Measurements from ENCODE around the gene ZNF580. TPM values are rescaled to one million over a fixed set of nuclear protein-coding genes. Genes with fewer than 3 reads are reported as not detected.

The ZNF580 gene
- total RNA-seq, 1 experiment from 2014 or later = 32.0 TPM

GRCh38 chr19:55613930-55614710 is 26.7 kb upstream of the ZNF580 start:
- Mint-ChIP-seq H3K9me3 (no peaks in the 10 kb centered on the region), H3K4me3 (no peak overlapping the region), H3K36me3 (peaks cover 18% of the 10 kb centered on the region), H3K27ac (no peak overlapping the region), H3K4me1 (0 out of 2 replicates have a peak, but pooled peaks cover 3% of the 10 kb centered on the region), H3K27me3 (ENCODE audit: low read depth) (no peaks in the 10 kb centered on the region; the same call in 1 of the 2 replicates)
- ATAC-seq = no peak
- TF ChIP-seq ZNF317 (CRISPR knock-in tag; IDR thresholded peaks at IDR 0.05; ENCODE audit: borderline replicate concordance, low read depth) (no peak), ZSCAN18 (CRISPR knock-in tag; IDR thresholded peaks at IDR 0.05) (no peak), ZNF416 (CRISPR knock-in tag; IDR thresholded peaks at IDR 0.05) (no peak)
- TF ChIP-seq, protein P1, sequence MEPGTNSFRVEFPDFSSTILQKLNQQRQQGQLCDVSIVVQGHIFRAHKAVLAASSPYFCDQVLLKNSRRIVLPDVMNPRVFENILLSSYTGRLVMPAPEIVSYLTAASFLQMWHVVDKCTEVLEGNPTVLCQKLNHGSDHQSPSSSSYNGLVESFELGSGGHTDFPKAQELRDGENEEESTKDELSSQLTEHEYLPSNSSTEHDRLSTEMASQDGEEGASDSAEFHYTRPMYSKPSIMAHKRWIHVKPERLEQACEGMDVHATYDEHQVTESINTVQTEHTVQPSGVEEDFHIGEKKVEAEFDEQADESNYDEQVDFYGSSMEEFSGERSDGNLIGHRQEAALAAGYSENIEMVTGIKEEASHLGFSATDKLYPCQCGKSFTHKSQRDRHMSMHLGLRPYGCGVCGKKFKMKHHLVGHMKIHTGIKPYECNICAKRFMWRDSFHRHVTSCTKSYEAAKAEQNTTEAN (CRISPR knock-in tag; IDR thresholded peaks at IDR 0.05) = no peak
- POLR2A ChIA-PET = interaction anchor here (1.0 kb wide), 1 partner anchor 10 kb away, joined by 4 read pairs; no protein-coding TSS in a partner anchor
- CTCF ChIA-PET = interaction anchor here (1.2 to 2.3 kb wide), 2 partner anchors 8 to 9 kb away, joined by 4 to 5 read pairs; partner anchors contain the start of gene ZNF865
- no peak for DNase-seq (ENCODE audit: low spot score)

DNA sequence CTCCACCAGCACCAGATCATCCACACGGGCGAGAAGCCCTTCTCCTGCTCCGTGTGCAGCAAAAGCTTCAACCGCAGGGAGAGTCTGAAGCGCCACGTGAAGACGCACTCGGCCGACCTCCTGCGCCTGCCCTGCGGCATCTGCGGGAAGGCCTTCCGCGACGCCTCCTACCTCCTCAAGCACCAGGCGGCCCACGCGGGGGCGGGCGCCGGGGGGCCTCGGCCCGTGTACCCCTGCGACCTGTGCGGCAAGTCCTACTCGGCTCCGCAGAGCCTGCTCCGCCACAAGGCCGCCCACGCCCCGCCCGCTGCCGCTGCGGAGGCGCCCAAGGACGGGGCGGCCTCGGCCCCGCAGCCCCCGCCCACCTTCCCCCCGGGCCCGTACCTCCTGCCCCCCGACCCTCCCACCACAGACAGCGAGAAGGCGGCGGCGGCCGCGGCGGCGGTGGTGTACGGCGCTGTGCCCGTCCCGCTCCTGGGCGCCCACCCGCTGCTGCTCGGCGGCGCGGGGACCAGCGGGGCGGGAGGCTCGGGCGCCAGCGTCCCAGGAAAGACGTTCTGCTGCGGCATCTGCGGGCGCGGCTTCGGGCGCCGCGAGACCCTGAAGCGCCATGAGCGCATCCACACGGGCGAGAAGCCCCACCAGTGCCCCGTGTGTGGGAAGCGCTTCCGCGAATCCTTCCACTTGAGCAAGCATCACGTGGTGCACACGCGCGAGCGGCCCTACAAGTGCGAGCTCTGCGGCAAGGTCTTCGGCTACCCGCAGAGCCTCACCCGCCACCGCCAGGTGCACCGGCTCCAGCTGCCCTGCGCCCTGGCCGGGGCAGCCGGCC is 25.9 kb upstream of the ZNF580 start:
- ChIA-PET CTCF (interaction anchor here (2.3 kb wide), 1 partner anchor 9 kb away, joined by 5 read pairs; no protein-coding TSS in a partner anchor), POLR2A (no interaction called here)

More for the DNA sequence above, 25.9 kb upstream of the ZNF580 start:
- TF ChIP-seq, protein P2, sequence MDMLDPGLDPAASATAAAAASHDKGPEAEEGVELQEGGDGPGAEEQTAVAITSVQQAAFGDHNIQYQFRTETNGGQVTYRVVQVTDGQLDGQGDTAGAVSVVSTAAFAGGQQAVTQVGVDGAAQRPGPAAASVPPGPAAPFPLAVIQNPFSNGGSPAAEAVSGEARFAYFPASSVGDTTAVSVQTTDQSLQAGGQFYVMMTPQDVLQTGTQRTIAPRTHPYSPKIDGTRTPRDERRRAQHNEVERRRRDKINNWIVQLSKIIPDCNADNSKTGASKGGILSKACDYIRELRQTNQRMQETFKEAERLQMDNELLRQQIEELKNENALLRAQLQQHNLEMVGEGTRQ (CRISPR knock-in tag; IDR thresholded peaks at IDR 0.05) = no peak
- no peak for TF ChIP-seq NR3C1 (CRISPR knock-in tag; conservative IDR thresholded peaks at IDR 0.05; ENCODE audit: low read depth)
- no peak for TF ChIP-seq HMGA2 (CRISPR knock-in tag; IDR thresholded peaks at IDR 0.05)
- no peak for TF ChIP-seq RELA (CRISPR knock-in tag; IDR thresholded peaks at IDR 0.05; ENCODE audit: borderline replicate concordance)
- no peak for TF ChIP-seq TEAD1 (CRISPR knock-in tag; IDR thresholded peaks at IDR 0.05)
- TF ChIP-seq FOXK1 (CRISPR knock-in tag; IDR thresholded peaks at IDR 0.05) = no peak
- TF ChIP-seq E2F5 (CRISPR knock-in tag; IDR thresholded peaks at IDR 0.05) = no peak
- TF ChIP-seq NFE2L1 (CRISPR knock-in tag; IDR thresholded peaks at IDR 0.05) = no peak
- TF ChIP-seq, protein P3, sequence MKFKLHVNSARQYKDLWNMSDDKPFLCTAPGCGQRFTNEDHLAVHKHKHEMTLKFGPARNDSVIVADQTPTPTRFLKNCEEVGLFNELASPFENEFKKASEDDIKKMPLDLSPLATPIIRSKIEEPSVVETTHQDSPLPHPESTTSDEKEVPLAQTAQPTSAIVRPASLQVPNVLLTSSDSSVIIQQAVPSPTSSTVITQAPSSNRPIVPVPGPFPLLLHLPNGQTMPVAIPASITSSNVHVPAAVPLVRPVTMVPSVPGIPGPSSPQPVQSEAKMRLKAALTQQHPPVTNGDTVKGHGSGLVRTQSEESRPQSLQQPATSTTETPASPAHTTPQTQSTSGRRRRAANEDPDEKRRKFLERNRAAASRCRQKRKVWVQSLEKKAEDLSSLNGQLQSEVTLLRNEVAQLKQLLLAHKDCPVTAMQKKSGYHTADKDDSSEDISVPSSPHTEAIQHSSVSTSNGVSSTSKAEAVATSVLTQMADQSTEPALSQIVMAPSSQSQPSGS (CRISPR knock-in tag; IDR thresholded peaks at IDR 0.05; ENCODE audit: borderline replicate concordance, low read depth) = no peak
- TF ChIP-seq ZMAT4 (CRISPR knock-in tag; IDR thresholded peaks at IDR 0.05) = no peak
- Mint-ChIP-seq H3K36me3 (peaks cover 13% of the 10 kb centered on the region), H3K9me3 (no peaks in the 10 kb centered on the region), H3K4me1 (0 out of 2 replicates have a peak, but pooled peaks cover 3% of the 10 kb centered on the region), H3K27ac (no peak overlapping the region), H3K4me3 (no peak overlapping the region), H3K27me3 (ENCODE audit: low read depth) (peaks cover 3% of the 10 kb centered on the region; the same call in 1 of the 2 replicates)
- ATAC-seq (no peak), DNase-seq (ENCODE audit: low spot score) (no peak)

Measured in WTC11 (cell line).